GM12878 (cell line): ENCODE measurements around the gene TTYH1. TPM values are rescaled to one million over a fixed set of nuclear protein-coding genes. Genes with fewer than 3 reads are reported as not detected.

Source experiments
- BCL11A ChIP-seq: IDR thresholded peaks from 2 replicates; pipeline ENCODE4 v1.6.1; 2011; ENCODE audit warnings: low read depth, low read length
- BHLHE40 ChIP-seq, 2 experiments: fragments of 450-650 bp in 1 of 2; IDR thresholded peaks; 2 replicates each; pipeline ENCODE4 v1.6.1; 2011 to 2017; ENCODE audit warnings: low read depth in 2 of 2, borderline replicate concordance in 1 of 2, improper control_type of control experiment in 1 of 2, low read length in 1 of 2, mild to moderate bottlenecking in 1 of 2
- BMI1 ChIP-seq: fragments of 450-650 bp; IDR thresholded peaks from 2 replicates; pipeline ENCODE4 v1.6.1; 2016; ENCODE audit warnings: mild to moderate bottlenecking, moderate library complexity, borderline replicate concordance
- CBX5 ChIP-seq: sonication (generic); IDR thresholded peaks from 2 replicates; pipeline ENCODE4 v1.6.1; 2016; ENCODE audit warnings: low read depth, moderate library complexity, mild to moderate bottlenecking, inconsistent platforms
- CHD2 ChIP-seq: IDR thresholded peaks from 2 replicates; pipeline ENCODE4 v1.6.1; 2011; ENCODE audit warnings: low read depth, low read length, improper control_type of control experiment, borderline replicate concordance
- E2F4 ChIP-seq: IDR thresholded peaks from 2 replicates; pipeline ENCODE4 v1.6.1; 2012; ENCODE audit warnings: low read depth, low read length, improper control_type of control experiment
- EZH2 ChIP-seq: IDR thresholded peaks from 2 replicates; pipeline ENCODE4 v1.6.1; 2012; ENCODE audit warnings: low read depth, mild to moderate bottlenecking, control low read depth, inconsistent platforms, low read length, borderline replicate concordance; ENCODE audit not compliant: control insufficient read depth
- FOS ChIP-seq: IDR thresholded peaks from 3 replicates; pipeline ENCODE4 v1.6.1; 2011; ENCODE audit warnings: borderline replicate concordance; ENCODE audit not compliant: insufficient read length; ENCODE audit errors: extremely low read depth
- HDAC6 ChIP-seq: fragments of 200-600 bp; sonication (generic); IDR thresholded peaks from one replicate; pipeline ENCODE4 v1.8.0; 2017; ENCODE audit warnings: antibody characterized with exemption; ENCODE audit not compliant: unreplicated experiment
- NFYA ChIP-seq: IDR thresholded peaks from 2 replicates; pipeline ENCODE4 v1.6.1; 2011; ENCODE audit warnings: low read depth, mild to moderate bottlenecking, low read length, improper control_type of control experiment, borderline replicate concordance
- POLR2AphosphoS5 ChIP-seq: IDR thresholded peaks from 2 replicates; pipeline ENCODE4 v1.6.1; 2011; ENCODE audit warnings: mild to moderate bottlenecking, low read length, inconsistent platforms
- SREBF2 ChIP-seq: IDR thresholded peaks from 2 replicates; pipeline ENCODE4 v1.6.1; 2012; ENCODE audit warnings: mild to moderate bottlenecking, low read length
- SRF ChIP-seq, 2 experiments: IDR thresholded peaks; 2 replicates each; pipeline ENCODE4 v1.6.1; 2011; ENCODE audit warnings: low read depth in 2 of 2, low read length in 2 of 2, mild to moderate bottlenecking in 1 of 2, moderate library complexity in 1 of 2
- SUZ12 ChIP-seq: fragments of 200-600 bp; sonication (generic); IDR thresholded peaks from one replicate; pipeline ENCODE4 v1.6.1; 2018; ENCODE audit warnings: antibody characterized with exemption, mild to moderate bottlenecking; ENCODE audit not compliant: unreplicated experiment
- TCF3 ChIP-seq: IDR thresholded peaks from 2 replicates; pipeline ENCODE4 v1.6.1; 2012; ENCODE audit warnings: low read depth, mild to moderate bottlenecking, low read length, borderline replicate concordance; ENCODE audit not compliant: insufficient read depth
- WRNIP1 ChIP-seq: IDR thresholded peaks from 2 replicates; pipeline ENCODE4 v1.6.1; 2011; ENCODE audit warnings: low read depth, low read length, improper control_type of control experiment, borderline replicate concordance
- YY1 ChIP-seq: IDR thresholded peaks from 2 replicates; pipeline ENCODE4 v1.6.1; 2011; ENCODE audit warnings: low read depth, mild to moderate bottlenecking, low read length
- ZBTB4 ChIP-seq: fragments of 450-650 bp; formaldehyde crosslinking; IDR thresholded peaks from 2 replicates; pipeline ENCODE4 v1.4.0; 2022; ENCODE audit warnings: mild to moderate bottlenecking, moderate library complexity
- ZNF592 ChIP-seq: fragments of 450-650 bp; IDR thresholded peaks from 2 replicates; pipeline ENCODE4 v1.6.1; 2017; ENCODE audit warnings: mild to moderate bottlenecking, moderate library complexity
- polyA plus RNA-seq, 11 experiments: library from polyadenylated mRNA; depleted of rRNA in 4 of 11; unstranded in 6 of 11; stranded (reverse) in 5 of 11; fragments of >200 nt; fragmentation: Nextera tagmentation in 4 of 11; fragmentation: Illumina TruSeq in 1 of 11; extraction: Ambion mirVana in 4 of 11; extraction: Trizol in 1 of 11; gene quantifications; 1 replicate in 1 of 11; 2 replicates in 10 of 11; pipeline versions ENCODE4 v1.2.1 to v1.2.3, GENCODE V29; 2011 to 2016; ENCODE audit warnings: inconsistent platforms in 2 of 11, missing spikeins in 2 of 11, low read depth in 1 of 11
- total RNA-seq, 4 experiments: library from RNA; depleted of rRNA in 3 of 4; stranded (reverse); fragments of >200 nt in 3 of 4; fragmentation: Illumina TruSeq in 1 of 4; extraction: Trizol in 1 of 4; gene quantifications; 2 replicates each; pipeline versions ENCODE4 v1.2.1 to v1.2.3, GENCODE V29; 2013 to 2021

TTYH1 gene
- total and polyA plus RNA-seq, 10 of the 15 experiments (the other 5 are each of a cell fraction or from before 2014, with no cell fraction given): 0.01 to 0.36 (median 0.09) TPM; not detected in 3

- TF ChIP-seq ZNF592: no peak
- no peak for TF ChIP-seq HDAC6
- TF ChIP-seq YY1: no peak
- 0 out of 4 replicates have a peak, but pooled peaks of 1 of the 2 experiments have one; percentile 15 for TF ChIP-seq SRF (IDR thresholded peaks at IDR 0.05; ENCODE audit: low read depth in 2 of 2, low read length in 2 of 2)
- TF ChIP-seq BCL11A: no peak
- 0 out of 4 replicates have a peak, but pooled peaks of 1 of the 2 experiments have one; percentile 7 for TF ChIP-seq BHLHE40 (IDR thresholded peaks at IDR 0.05; ENCODE audit: borderline replicate concordance in 1 of 2, low read depth in 2 of 2, low read length in 1 of 2)
- no peak for TF ChIP-seq E2F4
- no peak for TF ChIP-seq CBX5
- TF ChIP-seq ZBTB4 (CRISPR knock-in tag): no peak
- TF ChIP-seq NFYA: no peak
- no peak for TF ChIP-seq SREBF2
- no peak for TF ChIP-seq BMI1
- no peak for TF ChIP-seq SUZ12
- peak; percentile 64 for TF ChIP-seq POLR2AphosphoS5
- no peak for TF ChIP-seq CHD2
- TF ChIP-seq EZH2: no peak
- TF ChIP-seq WRNIP1: no peak
- no peak for TF ChIP-seq TCF3
- TF ChIP-seq FOS: no peak
Measured at GRCh38 chr19:54464630-54465425, 49.6 kb downstream of the TTYH1 start (continued).
